ENCODE measurements around the gene ERFE. TPM values are rescaled to one million over a fixed set of nuclear protein-coding genes. Genes with fewer than 3 reads are reported as not detected.

The ERFE gene
- total RNA-seq, 1 donor from 2014 or later, result 0.41 TPM

DNA sequence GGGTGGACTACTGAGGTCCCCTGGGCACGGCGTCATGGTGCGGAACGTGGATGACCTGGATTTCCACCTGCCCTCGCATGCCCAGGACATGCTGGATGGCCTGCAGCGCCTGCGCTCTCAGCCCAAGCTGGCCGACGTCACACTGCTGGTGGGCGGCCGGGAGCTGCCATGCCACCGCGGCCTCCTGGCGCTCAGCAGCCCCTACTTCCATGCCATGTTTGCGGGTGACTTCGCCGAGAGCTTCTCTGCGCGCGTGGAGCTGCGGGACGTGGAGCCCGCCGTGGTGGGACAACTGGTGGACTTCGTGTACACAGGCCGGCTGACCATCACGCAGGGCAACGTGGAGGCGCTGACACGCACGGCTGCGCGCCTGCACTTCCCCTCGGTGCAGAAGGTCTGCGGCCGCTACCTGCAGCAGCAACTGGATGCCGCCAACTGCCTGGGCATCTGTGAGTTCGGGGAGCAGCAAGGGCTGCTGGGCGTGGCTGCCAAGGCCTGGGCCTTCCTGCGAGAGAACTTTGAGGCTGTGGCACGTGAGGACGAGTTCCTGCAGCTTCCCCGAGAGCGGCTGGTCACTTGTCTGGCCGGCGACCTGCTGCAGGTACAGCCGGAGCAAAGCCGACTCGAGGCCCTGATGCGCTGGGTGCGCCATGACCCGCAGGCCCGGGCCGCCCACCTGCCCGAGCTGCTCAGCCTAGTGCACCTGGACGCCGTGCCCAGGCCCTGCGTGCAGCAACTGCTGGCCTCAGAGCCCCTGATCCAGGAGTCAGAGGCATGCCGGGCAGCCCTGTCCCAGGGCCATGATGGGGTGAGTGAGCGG, 17.8 kb upstream of the ERFE start:
- H3K4me1 Mint-ChIP-seq (ENCODE audit: unreplicated experiment), result peaks cover 3% of the 10 kb centered on the region
- peaks cover 10% of the 10 kb centered on the region for H3K27me3 Mint-ChIP-seq (ENCODE audit: unreplicated experiment)
- TF ChIP-seq, protein P1, sequence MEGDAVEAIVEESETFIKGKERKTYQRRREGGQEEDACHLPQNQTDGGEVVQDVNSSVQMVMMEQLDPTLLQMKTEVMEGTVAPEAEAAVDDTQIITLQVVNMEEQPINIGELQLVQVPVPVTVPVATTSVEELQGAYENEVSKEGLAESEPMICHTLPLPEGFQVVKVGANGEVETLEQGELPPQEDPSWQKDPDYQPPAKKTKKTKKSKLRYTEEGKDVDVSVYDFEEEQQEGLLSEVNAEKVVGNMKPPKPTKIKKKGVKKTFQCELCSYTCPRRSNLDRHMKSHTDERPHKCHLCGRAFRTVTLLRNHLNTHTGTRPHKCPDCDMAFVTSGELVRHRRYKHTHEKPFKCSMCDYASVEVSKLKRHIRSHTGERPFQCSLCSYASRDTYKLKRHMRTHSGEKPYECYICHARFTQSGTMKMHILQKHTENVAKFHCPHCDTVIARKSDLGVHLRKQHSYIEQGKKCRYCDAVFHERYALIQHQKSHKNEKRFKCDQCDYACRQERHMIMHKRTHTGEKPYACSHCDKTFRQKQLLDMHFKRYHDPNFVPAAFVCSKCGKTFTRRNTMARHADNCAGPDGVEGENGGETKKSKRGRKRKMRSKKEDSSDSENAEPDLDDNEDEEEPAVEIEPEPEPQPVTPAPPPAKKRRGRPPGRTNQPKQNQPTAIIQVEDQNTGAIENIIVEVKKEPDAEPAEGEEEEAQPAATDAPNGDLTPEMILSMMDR (IDR thresholded peaks at IDR 0.05; ENCODE audit: unreplicated experiment), result no peak
- H3K27ac Mint-ChIP-seq (ENCODE audit: unreplicated experiment), result no peak overlapping the region
- peaks cover 8% of the 10 kb centered on the region for H3K36me3 Mint-ChIP-seq (ENCODE audit: low read depth, unreplicated experiment)
- H3K9me3 Mint-ChIP-seq (ENCODE audit: unreplicated experiment), result no peaks in the 10 kb centered on the region
- DNase-seq (ENCODE audit: low spot score), result no peak
- H3K4me3 Mint-ChIP-seq (ENCODE audit: unreplicated experiment), result no peak overlapping the region

DNA sequence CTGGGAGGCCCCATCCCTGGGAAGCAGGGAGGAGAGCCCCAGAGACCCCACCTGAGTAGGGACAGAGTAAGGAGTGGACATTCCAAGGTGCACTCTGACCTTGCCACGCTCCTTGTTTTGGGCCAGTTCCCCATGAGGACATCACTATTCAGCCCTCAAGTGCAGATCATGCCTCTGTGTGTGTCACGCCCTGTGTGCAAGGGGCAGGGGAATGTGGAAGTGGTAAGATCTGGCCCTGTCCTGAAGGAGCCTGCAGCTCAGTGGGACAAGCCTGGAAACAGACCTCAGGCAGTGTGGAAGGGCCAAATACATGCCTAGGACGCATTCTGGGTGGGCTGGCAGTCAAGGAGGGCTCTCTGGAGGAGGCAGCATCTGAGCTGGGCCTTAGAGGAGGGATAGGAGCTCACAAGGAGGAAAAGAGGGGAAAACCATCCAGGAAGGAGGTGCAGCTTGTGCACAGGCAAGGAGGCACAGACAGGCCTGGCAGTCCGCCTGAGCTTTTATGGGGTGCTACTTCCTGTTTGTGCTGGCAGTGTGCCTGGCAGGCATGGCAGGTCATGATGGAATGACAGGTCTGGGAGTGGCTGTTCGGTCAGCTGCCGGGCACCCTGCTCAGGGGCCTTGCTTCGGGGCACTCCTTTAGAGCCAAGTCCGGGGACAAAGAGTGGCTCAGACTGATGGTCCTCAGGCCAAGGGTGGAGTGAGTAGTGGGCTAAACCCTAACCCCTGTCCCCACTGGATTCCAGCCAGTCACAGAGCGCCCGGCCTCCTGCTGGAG, 17.0 kb upstream of the ERFE start:
- peaks cover 8% of the 10 kb centered on the region for H3K36me3 Mint-ChIP-seq (ENCODE audit: low read depth, unreplicated experiment)
- H3K9me3 Mint-ChIP-seq (ENCODE audit: unreplicated experiment), result no peaks in the 10 kb centered on the region
- peaks cover 3% of the 10 kb centered on the region for H3K4me1 Mint-ChIP-seq (ENCODE audit: unreplicated experiment)
- TF ChIP-seq, protein P1 (IDR thresholded peaks at IDR 0.05; ENCODE audit: unreplicated experiment), result no peak
- H3K27me3 Mint-ChIP-seq (ENCODE audit: unreplicated experiment), result peaks cover 5% of the 10 kb centered on the region
- no peak overlapping the region for H3K27ac Mint-ChIP-seq (ENCODE audit: unreplicated experiment)
- H3K4me3 Mint-ChIP-seq (ENCODE audit: unreplicated experiment), result no peak overlapping the region
- no peak for DNase-seq (ENCODE audit: low spot score)

DNA sequence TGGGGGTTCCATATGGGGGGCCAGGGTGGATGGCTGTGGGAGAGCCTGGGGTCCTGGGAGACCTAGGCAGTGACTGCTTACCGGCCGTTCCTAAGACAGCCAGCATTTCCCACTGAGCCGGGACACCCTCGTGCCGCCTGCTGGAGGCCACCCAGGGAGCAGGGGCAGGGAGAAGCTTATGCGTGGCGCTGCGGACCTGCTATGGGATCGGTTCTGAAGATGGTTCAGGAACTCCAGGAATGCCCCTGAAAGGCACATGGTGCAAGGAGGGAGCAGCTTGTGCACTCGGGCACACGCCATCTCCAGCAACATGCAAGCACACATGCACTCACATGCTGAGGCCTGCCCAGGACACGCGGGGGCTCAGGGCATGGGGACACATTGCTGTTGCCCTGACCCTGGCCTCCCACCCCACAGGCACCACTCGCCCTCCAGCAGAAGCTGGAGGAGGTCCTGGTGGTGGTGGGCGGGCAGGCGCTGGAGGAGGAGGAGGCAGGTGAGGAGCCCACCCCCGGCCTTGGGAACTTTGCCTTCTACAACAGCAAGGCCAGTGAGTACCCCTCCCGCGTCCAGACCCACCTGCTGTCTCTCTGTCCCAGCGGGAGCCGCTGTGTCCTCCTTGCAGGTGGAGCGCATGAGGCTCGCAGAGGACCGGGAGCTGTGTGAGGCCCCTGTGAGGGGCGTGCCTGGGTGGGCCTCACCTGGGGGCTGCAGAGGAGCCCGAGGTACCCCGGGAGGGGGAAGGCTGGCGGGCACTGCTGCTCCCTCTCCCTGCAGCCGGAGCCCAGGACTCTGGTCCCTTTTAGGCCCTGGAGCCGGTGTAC, 16.2 kb upstream of the ERFE start:
- DNase-seq (ENCODE audit: low spot score), result no peak
- TF ChIP-seq, protein P1 (IDR thresholded peaks at IDR 0.05; ENCODE audit: unreplicated experiment), result no peak
- Mint-ChIP-seq H3K4me1 (ENCODE audit: unreplicated experiment) (peaks cover 3% of the 10 kb centered on the region), H3K4me3 (ENCODE audit: unreplicated experiment) (no peak overlapping the region), H3K27ac (ENCODE audit: unreplicated experiment) (no peak overlapping the region), H3K9me3 (ENCODE audit: unreplicated experiment) (no peaks in the 10 kb centered on the region), H3K36me3 (ENCODE audit: low read depth, unreplicated experiment) (peaks cover 8% of the 10 kb centered on the region), H3K27me3 (ENCODE audit: unreplicated experiment) (peaks cover 9% of the 10 kb centered on the region)

DNA sequence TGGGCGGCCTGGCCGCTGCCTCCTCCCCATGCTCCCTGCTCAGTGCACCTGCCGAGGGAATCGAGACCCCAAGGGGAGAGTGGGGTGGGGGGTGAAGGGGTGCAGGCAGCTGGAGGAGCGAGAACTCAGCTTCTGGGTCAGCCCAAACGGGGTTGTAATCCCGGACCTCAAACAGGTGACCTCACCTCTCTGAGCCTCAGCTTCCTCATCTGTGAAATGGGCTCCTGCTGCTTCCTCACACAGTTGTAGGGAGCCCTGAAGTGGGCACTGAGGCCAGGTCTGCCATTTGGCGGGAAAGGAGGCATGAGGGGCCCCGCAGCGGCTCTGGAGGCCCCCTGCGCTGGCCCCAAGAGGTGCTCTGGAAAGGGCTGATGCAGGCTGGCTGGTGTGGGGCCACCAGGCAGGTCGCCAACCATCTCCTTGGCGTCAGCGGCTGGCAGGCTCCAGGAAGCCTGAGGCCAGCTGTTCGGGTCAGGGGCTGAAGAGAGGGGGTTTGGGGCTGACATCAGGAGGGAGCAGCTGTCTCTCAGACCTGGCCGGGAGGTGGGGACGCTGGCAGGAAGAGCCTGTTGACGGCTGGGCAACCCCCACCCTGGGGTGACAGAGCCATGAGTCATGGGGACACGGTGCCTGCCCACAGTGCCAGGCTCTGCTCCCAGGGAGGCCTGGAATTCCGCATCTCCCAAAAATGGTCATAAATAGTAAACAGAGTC, 15.4 kb upstream of the ERFE start:
- H3K4me3 Mint-ChIP-seq (ENCODE audit: unreplicated experiment), result no peak overlapping the region
- no peak overlapping the region for H3K27ac Mint-ChIP-seq (ENCODE audit: unreplicated experiment)
- DNase-seq (ENCODE audit: low spot score), result no peak
- H3K27me3 Mint-ChIP-seq (ENCODE audit: unreplicated experiment), result peaks cover 9% of the 10 kb centered on the region
- TF ChIP-seq, protein P1 (IDR thresholded peaks at IDR 0.05; ENCODE audit: unreplicated experiment), result no peak
- no peaks in the 10 kb centered on the region for H3K9me3 Mint-ChIP-seq (ENCODE audit: unreplicated experiment)
- peaks cover 3% of the 10 kb centered on the region for H3K4me1 Mint-ChIP-seq (ENCODE audit: unreplicated experiment)
- peaks cover 8% of the 10 kb centered on the region for H3K36me3 Mint-ChIP-seq (ENCODE audit: low read depth, unreplicated experiment)
